NCI-H146 (cell line): ENCODE data around the gene SMCO4.
A peak's percentile ranks its signal among the peaks of the same experiment; 100 is the strongest.
"Not testable (repeated sequence)": the region's sequence is repeated elsewhere in the genome, so short reads cannot be mapped to it uniquely, and the experiment has no call there.

Experiments used
- DNase-seq: peaks from one replicate; lab custom pipeline; 2025; lab: John Stamatoyannopoulos, UW

The SMCO4 gene

DNA sequence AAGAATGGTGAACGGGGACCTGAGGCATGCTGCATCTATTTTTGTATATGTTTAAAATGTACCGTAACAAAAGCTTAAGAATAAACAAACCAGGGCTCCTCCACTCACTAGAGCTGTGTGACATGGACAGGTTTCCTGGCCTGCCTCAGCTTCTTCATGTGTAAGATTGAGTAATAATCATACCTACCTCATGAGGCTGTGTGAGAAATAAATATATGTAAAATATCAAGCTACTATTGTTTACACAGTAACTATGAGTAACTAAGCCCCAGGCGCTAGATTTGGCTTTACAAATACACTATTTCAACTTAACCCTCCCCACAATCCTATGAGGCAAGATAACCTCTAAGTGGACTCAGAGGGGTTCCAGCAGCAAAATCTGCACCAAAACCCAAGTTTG lies 66.4 kb downstream of the SMCO4 start:
- no peak for DNase-seq

DNA sequence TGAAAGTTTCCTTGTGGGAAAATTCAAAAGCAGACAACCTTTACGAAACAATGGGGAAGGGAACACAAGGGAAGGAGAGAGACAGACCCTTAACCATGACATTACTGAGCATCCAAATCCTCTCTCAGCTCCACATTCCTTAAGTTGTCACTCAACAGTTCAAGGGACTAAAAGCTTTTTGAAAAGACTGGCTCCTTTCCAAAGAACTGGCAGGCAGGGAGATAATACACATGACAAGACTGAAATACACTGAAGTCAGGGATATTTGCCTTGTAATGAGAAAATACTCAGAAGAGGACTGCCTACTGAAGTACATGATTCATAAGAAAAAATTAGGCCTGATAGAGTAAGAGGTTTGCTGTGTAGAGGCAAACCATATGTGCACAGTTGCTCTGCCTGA lies 69.1 kb downstream of the SMCO4 start:
- DNase-seq: no peak

DNA sequence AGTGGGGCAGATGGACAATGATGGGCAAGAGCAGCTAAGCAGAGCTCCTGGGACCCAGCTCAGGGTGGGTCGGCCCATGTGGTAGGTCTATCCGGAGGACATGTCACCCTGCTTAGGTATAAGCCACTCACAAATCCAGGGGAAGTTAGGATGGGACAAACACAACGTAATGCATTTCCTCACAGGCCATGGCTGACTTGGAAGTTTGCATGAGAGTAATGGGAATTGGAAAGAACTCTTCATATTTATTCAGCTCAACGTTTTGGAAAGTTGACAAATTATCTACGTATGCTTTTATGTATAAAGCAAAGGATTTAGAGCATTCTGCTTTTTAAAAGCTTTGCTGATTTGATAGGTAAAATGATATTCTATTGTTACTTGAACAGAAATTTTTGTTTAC lies 74.9 kb downstream of the SMCO4 start:
- DNase-seq: peak; percentile 12

DNA sequence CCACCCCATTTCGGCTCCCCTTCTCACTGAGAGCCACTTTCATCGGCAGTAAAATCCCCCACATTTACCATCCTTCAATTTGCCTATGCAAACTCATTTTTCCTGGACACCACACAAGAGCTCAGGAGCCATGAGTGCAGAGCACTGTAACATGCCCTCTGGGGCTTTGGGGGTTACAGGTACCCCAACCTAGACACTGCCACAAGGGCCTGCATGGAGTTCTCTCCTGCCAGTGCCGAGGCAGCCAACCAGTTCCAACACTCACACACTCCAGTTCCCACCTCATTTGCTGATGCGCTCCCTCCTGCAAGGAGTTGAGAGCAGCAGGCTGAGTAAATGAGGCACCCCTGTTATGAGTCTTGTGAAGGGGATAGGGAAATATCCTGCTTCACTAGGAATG lies 76.1 kb downstream of the SMCO4 start:
- no peak for DNase-seq

DNA sequence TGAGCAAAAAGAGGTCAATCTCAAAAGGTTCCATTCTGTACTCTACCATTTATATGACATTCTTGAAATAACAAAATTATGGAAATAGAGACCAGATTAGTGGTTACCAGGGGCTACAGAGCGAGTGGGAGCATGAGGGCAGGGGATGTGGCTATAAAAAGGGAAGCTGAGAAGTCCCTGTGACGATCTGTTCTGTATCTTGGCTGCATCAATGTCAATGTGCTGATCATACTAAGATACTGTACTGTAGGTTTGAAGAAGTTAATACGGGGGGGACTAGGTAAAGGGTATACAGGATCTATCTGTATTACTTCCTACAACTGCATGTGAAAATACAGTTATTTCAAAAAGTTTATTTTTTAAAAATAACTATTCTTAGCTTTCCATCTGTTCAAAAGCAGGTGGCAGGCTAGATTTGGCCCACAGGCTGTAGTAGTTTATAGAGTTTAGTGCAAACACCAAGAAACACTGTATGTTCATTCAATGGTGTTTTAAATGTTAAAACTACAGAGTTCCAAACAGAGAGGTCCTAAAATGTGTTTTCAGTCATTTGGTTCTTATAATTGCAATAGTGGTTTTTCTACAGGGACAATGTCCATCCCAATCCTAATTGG lies 78.2 kb downstream of the SMCO4 start:
- no peak for DNase-seq

DNA sequence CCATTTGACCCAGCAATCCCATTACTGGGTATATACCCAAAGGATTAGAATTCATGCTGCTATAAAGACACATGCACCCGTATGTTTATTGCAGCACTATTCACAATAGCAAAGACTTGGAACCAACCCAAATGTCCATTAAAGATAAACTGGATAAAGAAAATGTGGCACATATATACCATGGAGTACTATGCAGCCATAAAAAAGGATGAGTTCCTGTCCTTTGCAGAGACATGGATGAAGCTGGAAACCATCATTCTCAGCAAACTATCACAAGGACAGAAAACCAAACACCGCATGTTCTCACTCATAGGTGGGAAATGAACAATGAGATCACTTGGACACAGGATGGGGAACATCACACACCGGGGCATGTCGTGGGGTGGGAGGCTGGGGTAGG lies 79.5 kb downstream of the SMCO4 start:
- DNase-seq: not testable (repeated sequence)

DNA sequence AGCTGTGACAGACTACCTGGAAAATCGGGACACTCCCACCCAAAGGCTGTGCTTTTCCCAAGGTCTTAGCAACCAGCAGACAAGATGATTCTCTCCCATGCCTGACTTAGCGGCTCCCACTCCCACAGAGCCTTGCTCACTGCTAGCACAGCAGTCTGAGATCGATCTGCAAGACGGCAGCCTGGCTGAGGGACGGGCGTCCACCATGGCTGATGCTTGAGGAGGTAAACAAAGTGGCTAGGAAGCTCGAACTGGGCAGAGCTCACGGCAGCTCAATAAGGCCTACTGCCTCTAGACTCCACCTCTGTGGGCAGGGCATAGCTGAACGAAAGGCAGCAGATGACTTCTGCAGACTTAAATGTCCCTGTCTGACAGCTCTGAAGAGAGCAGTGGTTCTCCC lies 84.9 kb downstream of the SMCO4 start:
- no peak for DNase-seq

DNA sequence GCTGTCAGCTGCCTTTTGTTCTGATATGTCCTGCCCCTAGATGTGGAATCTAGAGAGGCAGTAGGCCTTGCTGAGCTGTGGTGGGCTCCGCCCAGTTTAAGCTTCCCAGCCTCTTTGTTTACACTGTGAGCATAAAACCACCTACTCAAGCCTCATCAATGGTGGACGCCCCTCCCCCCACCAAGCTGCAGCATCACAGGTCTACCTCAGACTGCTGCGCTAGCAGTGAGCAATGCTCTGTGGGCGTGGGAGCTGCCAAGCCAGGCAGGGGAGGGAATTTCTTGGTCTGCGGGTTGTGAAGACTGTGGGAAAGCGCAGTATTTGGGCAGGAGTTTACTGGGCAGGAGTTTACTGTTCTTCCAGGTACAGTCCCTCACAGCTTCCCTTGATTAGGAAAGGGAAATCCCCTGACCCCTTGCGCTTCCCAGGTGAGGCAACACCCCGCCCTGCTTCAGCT lies 98.5 kb downstream of the SMCO4 start:
- DNase-seq: no peak

DNA sequence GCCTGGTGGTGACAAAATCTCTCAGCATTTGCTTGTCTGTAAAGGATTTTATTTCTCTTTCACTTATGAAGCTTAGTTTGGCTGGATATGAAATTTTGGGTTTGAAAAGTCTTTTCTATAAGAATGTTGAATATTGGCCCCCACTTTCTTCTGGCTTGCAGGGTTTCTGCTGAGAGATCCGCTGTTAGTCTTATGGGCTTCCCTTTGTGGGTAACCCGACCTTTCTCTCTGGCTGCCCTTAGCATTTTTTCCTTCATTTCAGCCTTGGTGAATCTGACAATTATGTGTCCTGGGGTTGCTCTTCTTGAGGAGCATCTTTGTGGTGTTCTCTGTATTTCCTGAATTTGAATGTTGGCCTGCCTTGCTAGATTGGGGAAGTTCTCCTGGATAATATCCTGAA lies 100.0 kb downstream of the SMCO4 start:
- not testable (repeated sequence) for DNase-seq

DNA sequence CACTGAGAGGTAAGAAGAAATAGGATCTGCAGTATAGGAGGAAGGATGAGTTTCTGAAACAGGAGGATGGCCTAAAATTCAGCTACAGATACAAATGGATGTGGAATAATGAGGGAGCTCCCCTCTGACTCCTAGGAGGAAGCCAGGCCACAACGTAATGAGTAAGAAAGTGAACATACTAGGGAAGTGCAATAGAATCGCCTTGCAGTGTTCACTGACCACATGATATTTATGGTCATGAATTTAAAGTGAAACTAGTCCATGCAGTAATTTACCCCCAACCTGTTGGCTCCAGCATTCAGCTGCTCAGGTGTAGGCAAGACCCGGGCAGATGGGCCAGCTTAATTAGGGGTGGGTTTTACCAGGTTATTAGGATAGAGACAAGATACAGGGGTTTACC lies 110.9 kb downstream of the SMCO4 start:
- DNase-seq: no peak
